ENCODE measurements around the gene OSTN.
A peak's percentile ranks its signal among the peaks of the same experiment; 100 is the strongest.
"Not testable (repeated sequence)": the region's sequence is repeated elsewhere in the genome, so short reads cannot be mapped to it uniquely, and the experiment has no call there.

Gene OSTN

GRCh38 chr3:191237047-191237882 lies 38.2 kb downstream of the OSTN start:
- peak in 1 of 2 experiments; percentile 37 for DNase-seq (ENCODE audit: low read depth in 1 of 2, low spot score in 1 of 2)
- in situ Hi-C loops (cut with HindIII; ENCODE audit: low pct_unique_long_range_greater_than_20kb, low sequenced_read_pairs): no loop called here
- TF ChIP-seq JUND (IDR thresholded peaks at IDR 0.05; ENCODE audit: low read depth): no peak

GRCh38 chr3:191238321-191238817 lies 39.3 kb downstream of the OSTN start:
- no peak for DNase-seq (ENCODE audit: low read depth in 1 of 2, low spot score in 1 of 2)
- in situ Hi-C loops (cut with HindIII; ENCODE audit: low pct_unique_long_range_greater_than_20kb, low sequenced_read_pairs): no loop called here
- no peak for TF ChIP-seq JUND (IDR thresholded peaks at IDR 0.05; ENCODE audit: low read depth)

GRCh38 chr3:191239407-191240031 lies 40.5 kb downstream of the OSTN start:
- no peak for TF ChIP-seq JUND (IDR thresholded peaks at IDR 0.05; ENCODE audit: low read depth)
- in situ Hi-C loops (cut with HindIII; ENCODE audit: low pct_unique_long_range_greater_than_20kb, low sequenced_read_pairs): no loop called here
- peak in 1 of 2 experiments; percentile 22 for DNase-seq (ENCODE audit: low read depth in 1 of 2, low spot score in 1 of 2)

- no peak for TF ChIP-seq JUND (IDR thresholded peaks at IDR 0.05; ENCODE audit: low read depth)
- no peak for DNase-seq (ENCODE audit: low read depth in 1 of 2, low spot score in 1 of 2)
- in situ Hi-C loops (cut with HindIII; ENCODE audit: low pct_unique_long_range_greater_than_20kb, low sequenced_read_pairs): no loop called here
Observed at GRCh38 chr3:191240486-191240885, 41.4 kb downstream of the OSTN start.

GRCh38 chr3:191244242-191244867 lies 45.3 kb downstream of the OSTN start:
- in situ Hi-C loops (cut with HindIII; ENCODE audit: low pct_unique_long_range_greater_than_20kb, low sequenced_read_pairs): no loop called here
- TF ChIP-seq JUND (IDR thresholded peaks at IDR 0.05; ENCODE audit: low read depth): no peak
- DNase-seq (ENCODE audit: low read depth in 1 of 2, low spot score in 1 of 2): peak in 1 of 2 experiments; percentile 56

- DNase-seq (ENCODE audit: low read depth in 1 of 2, low spot score in 1 of 2); in situ Hi-C loops (cut with HindIII; ENCODE audit: low pct_unique_long_range_greater_than_20kb, low sequenced_read_pairs): not testable (repeated sequence)
Observed at GRCh38 chr3:191246034-191246433, 47.0 kb downstream of the OSTN start.

- no peak for DNase-seq (ENCODE audit: low read depth in 1 of 2, low spot score in 1 of 2)
- no peak for TF ChIP-seq JUND (IDR thresholded peaks at IDR 0.05; ENCODE audit: low read depth)
- in situ Hi-C loops (cut with HindIII; ENCODE audit: low pct_unique_long_range_greater_than_20kb, low sequenced_read_pairs): no loop called here
Observed at GRCh38 chr3:191246630-191247029, 47.6 kb downstream of the OSTN start.

- TF ChIP-seq JUND (IDR thresholded peaks at IDR 0.05; ENCODE audit: low read depth): no peak
- DNase-seq (ENCODE audit: low read depth in 1 of 2, low spot score in 1 of 2): no peak
- in situ Hi-C loops (cut with HindIII; ENCODE audit: low pct_unique_long_range_greater_than_20kb, low sequenced_read_pairs): no loop called here
Observed at GRCh38 chr3:191253089-191253799, 54.2 kb downstream of the OSTN start.

GRCh38 chr3:191254098-191254873 lies 55.2 kb downstream of the OSTN start:
- in situ Hi-C loops (cut with HindIII; ENCODE audit: low pct_unique_long_range_greater_than_20kb, low sequenced_read_pairs): no loop called here
- DNase-seq (ENCODE audit: low read depth in 1 of 2, low spot score in 1 of 2): no peak
- TF ChIP-seq JUND (IDR thresholded peaks at IDR 0.05; ENCODE audit: low read depth): no peak

GRCh38 chr3:191255156-191255555 lies 56.1 kb downstream of the OSTN start:
- TF ChIP-seq JUND (IDR thresholded peaks at IDR 0.05; ENCODE audit: low read depth): no peak
- in situ Hi-C loops (cut with HindIII; ENCODE audit: low pct_unique_long_range_greater_than_20kb, low sequenced_read_pairs): no loop called here
- no peak for DNase-seq (ENCODE audit: low read depth in 1 of 2, low spot score in 1 of 2)

- TF ChIP-seq JUND (IDR thresholded peaks at IDR 0.05; ENCODE audit: low read depth): no peak
- in situ Hi-C loops (cut with HindIII; ENCODE audit: low pct_unique_long_range_greater_than_20kb, low sequenced_read_pairs): no loop called here
- DNase-seq (ENCODE audit: low read depth in 1 of 2, low spot score in 1 of 2): no peak
Observed at GRCh38 chr3:191256405-191256804, 57.4 kb downstream of the OSTN start.

- in situ Hi-C loops (cut with HindIII; ENCODE audit: low pct_unique_long_range_greater_than_20kb, low sequenced_read_pairs): no loop called here
Observed at GRCh38 chr3:191257286-191257685, 58.2 kb downstream of the OSTN start.

More at GRCh38 chr3:191257286-191257685, 58.2 kb downstream of the OSTN start:
- DNase-seq (ENCODE audit: low read depth in 1 of 2, low spot score in 1 of 2): no peak
- TF ChIP-seq JUND (IDR thresholded peaks at IDR 0.05; ENCODE audit: low read depth): no peak
